Ectodermal cell (in vitro differentiated cells): ENCODE results near the gene FAHD2A.
"Not testable (repeated sequence)": the region's sequence is repeated elsewhere in the genome, so short reads cannot be mapped to it uniquely, and the experiment has no call there.

Source experiments
- H3K27ac ChIP-seq: 2 replicates; pipeline ENCODE4 v1.7.0; 2013; ENCODE audit warnings: mild to moderate bottlenecking, low read depth, low read length; ENCODE audit not compliant: insufficient read depth, poor library complexity, severe bottlenecking
- H3K27me3 ChIP-seq: 2 replicates; pipeline ENCODE4 v1.7.0; 2013; ENCODE audit warnings: mild to moderate bottlenecking, low read length; ENCODE audit not compliant: insufficient read depth, control insufficient read depth, poor library complexity, severe bottlenecking
- H3K36me3 ChIP-seq: one replicate; pipeline ENCODE4 v1.7.0; 2013; ENCODE audit warnings: low read length; ENCODE audit not compliant: control insufficient read depth, insufficient read depth
- H3K4me1 ChIP-seq: one replicate; pipeline ENCODE4 v1.7.0; 2013; ENCODE audit warnings: low read length; ENCODE audit not compliant: control insufficient read depth, insufficient read depth
- H3K4me3 ChIP-seq: 2 replicates; pipeline ENCODE4 v1.7.0; 2013; ENCODE audit warnings: low read depth, low read length, control low read depth; ENCODE audit not compliant: insufficient read depth
- H3K9me3 ChIP-seq: 2 replicates; pipeline ENCODE4 v1.7.0; 2013; ENCODE audit warnings: mild to moderate bottlenecking, low read length, moderate library complexity; ENCODE audit not compliant: control insufficient read depth
- WGBS, 2 experiments: methylation state at CpG; one replicate each; pipeline ENCODE4 v1.1.7; 2013; ENCODE audit warnings: missing lambda C conversion rate in 2 of 2; 5-methylcytosine and 5-hydroxymethylcytosine counted together

FAHD2A gene

DNA sequence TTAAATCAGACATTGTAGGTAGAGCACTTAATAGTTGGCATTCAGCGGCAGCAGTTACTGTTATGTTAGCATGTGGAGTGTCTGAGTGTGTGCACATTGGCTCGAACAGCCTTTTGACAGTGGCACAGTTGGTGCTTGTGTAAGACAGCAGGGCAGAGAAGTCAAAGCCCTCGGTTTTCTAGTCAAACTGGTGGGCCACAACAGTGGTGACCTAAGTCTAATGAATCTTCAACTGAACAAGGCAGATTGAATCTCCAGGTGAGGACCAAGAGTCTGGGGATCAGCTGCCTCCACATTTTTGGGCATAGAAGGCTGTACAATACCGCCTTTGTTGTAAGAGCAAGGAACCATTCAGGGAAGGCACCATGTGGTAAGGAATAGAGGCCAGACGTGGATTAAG is 1.3 kb downstream of the FAHD2A start:
- H3K4me1 ChIP-seq, H3K27ac ChIP-seq, H3K27me3 ChIP-seq, H3K36me3 ChIP-seq, H3K4me3 ChIP-seq, H3K9me3 ChIP-seq: not testable (repeated sequence)
- 92 to 93% methylated on average over 5 of the region's 5 CpGs for WGBS, 2 experiments

DNA sequence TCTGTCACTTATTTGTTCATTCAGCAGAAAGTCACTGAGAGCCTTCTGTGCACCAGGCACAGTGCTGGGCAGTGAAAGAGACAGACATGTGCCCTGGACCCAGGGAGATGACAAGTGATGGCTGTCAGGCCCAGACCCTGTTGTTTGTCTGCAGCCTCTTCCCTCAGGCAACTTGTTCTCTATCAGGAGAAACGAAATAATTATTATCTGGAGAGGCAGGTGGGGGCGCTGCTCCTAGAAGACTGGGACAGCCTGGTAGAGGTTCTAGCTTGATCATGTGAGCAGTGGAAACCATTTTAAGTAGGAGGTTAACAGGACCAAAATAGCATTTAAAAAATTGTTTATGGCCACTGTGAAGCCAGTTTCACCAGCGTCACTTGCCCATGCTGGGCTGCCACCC is 2.2 kb downstream of the FAHD2A start:
- H3K27ac ChIP-seq, H3K4me1 ChIP-seq, H3K9me3 ChIP-seq, H3K27me3 ChIP-seq, H3K4me3 ChIP-seq, H3K36me3 ChIP-seq: not testable (repeated sequence)
- WGBS, 2 experiments, result 87 to 91% methylated on average over 3 of the region's 3 CpGs

DNA sequence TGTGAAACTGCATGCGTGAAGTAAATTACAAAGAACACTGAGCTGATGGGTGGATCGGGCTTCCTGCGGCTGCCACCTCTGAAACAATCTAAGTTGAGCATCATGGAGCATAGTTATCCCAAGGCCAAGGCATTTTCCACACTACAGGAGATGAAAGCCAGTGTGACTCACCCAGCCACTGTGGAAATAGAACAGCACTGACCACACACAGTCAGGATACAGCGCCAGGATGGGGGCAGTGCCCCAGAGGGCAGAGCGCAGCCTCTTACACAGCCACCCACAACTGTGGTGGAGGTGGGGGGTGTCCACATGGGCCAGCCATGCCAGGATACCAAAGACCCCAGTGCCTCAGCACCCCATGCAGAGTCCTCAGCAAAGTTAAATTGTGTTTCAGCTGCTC is 8.7 kb downstream of the FAHD2A start:
- H3K27ac ChIP-seq, H3K9me3 ChIP-seq, H3K36me3 ChIP-seq, H3K27me3 ChIP-seq, H3K4me1 ChIP-seq, H3K4me3 ChIP-seq: not testable (repeated sequence)
- 90 to 99% methylated on average over 4 to 5 of the region's 5 CpGs for WGBS, 2 experiments

DNA sequence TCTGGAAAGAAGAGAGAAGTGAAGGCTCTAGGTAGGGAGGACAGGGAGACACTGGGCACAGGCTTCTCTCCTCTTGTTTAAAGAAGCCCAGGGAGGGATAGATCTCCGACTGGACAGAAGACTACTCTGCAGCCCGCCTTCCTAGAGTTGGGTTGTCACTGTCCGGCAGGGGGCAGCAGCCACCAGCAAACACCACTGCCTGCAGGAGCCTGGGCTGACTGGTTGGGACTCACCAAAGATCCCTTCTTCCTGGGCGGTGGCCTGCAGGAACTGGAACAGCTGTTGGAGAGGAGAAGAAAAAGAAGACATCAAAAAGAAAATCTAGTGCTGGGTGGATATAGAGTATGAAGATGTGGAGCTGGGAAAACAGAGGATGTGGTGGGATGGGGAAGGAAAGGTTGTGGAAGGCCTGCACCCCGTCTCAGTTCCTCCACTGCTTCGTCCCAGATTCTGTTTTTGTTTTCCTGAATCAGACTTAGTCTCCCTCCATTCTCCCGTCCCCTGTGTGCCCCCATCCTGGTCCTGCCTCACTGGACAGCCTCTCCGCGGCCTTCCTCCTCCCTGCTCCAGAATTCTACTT is 11.6 kb downstream of the FAHD2A start:
- not testable (repeated sequence) for H3K27me3 ChIP-seq, H3K27ac ChIP-seq, H3K4me3 ChIP-seq, H3K4me1 ChIP-seq, H3K36me3 ChIP-seq, H3K9me3 ChIP-seq
- WGBS, 2 experiments, result 49 to 50% methylated on average over 6 of the region's 9 CpGs

DNA sequence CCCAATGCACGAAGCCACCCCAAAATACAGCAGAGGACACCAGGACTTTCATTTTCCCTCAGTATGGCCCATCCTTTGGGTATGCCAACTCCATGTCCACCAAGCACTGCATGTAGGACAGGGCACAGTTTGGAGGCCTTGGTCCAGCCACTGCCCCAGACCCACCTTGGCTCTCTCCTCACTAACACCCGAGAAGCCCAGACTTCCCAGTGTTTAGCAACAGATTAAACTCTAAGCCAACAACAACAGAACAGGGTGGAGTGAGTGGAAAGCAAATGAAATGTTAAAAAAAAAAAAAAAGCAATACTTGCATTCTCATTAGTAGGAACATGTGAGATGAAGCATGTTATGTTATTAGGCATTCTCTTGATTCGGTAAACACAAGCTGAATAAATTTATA is 12.6 kb downstream of the FAHD2A start:
- not testable (repeated sequence) for H3K36me3 ChIP-seq, H3K4me3 ChIP-seq
- WGBS, 2 experiments, result 91% methylated on average over 1 to 3 of the region's 3 CpGs

DNA sequence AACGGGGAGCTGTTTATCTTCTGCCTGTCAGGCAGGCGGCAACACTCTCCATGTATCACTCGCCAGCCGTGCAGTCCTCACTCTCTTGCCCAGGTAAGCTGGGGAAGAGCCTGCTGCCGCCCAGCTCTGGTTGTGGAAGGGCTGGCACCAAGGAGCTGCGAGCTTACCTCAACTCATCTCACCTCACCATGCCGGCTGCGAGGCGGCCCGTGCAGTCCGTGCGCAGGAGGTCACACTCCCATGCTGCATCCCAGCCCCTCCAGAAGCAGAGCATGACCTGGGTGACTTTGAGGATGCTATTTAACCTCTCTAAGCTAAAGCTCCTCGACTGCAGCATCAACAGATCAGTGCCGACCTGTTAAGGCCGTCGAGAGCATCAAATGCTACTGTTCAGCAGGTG is 13.1 kb downstream of the FAHD2A start:
- H3K4me1 ChIP-seq, H3K9me3 ChIP-seq, H3K36me3 ChIP-seq, H3K4me3 ChIP-seq, H3K27ac ChIP-seq, H3K27me3 ChIP-seq: not testable (repeated sequence)
- 91 to 93% methylated on average over 16 of the region's 16 CpGs for WGBS, 2 experiments

More for the DNA sequence above, 12.6 kb downstream of the FAHD2A start:
- not testable (repeated sequence) for H3K27ac ChIP-seq, H3K9me3 ChIP-seq, H3K27me3 ChIP-seq, H3K4me1 ChIP-seq

DNA sequence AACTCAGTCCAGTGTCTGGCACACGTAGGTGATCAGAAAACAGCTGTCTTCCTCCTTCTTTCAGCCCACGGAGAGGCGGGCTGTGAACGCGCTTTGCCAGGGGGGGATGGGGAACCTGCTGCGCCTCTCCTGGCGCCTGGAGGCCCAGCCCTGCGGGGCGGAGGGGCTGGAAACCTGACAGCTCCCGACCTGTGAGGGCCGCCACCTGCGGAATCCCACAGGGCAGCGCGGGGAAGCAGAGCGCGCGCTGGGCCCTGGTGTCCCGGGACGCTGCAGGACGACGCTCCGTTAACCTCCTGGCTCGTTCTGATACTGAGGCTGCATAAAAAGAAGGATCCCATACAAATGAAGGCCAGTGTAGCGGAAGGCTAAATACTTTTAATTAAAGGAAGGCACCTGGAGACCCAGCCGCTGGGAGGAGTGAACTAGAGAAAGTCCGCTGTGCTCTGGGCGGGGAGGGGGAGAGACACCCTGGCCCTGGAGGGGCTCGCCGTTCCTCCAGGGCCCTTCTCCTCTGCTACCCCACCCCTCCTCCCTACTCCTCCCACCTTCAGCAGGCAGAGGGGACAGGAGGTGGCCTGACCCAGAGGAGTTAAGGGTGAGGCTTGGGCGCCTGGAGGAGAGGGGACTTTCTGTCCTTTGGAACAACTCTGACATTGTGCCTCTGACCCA is 24.8 kb downstream of the FAHD2A start:
- not testable (repeated sequence) for H3K4me1 ChIP-seq, H3K36me3 ChIP-seq, H3K9me3 ChIP-seq, H3K27ac ChIP-seq, H3K4me3 ChIP-seq, H3K27me3 ChIP-seq
- WGBS, 2 experiments, result 11 to 38% methylated on average over 1 of the region's 30 CpGs

DNA sequence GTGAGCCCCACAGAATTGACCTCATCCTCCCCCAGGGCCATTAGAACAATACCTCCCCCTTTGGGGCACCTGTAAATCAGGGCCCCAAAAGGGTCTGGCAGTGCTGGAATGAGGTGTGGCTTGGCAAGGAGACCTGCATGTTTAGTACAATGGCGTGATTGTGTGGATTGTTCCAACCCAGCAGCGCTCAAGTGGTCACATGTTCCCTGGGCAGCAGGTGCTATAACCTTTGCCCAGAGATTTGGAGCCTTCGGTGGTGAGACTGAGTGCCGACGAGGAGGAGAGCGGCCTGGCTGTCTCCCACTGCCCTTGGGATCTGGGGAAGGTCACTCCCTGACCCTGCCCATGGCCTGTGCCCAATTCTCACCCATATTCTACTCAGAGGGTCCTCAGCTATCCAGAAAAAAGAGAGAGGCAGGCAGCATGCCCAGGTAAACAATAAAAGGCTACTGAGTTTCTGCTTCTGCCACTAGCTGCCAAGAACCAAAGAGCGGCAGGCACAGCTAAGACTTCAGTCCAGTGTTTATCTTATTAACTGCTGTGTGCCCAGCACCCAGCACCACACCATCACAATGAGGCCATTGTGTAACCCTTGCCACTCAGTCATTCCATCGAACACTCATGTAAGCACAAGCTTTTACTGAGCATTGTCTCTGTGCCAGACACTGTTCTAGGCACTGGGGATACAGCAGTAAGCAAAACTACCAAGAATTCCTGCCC is 27.4 kb downstream of the FAHD2A start:
- H3K27me3 ChIP-seq, H3K9me3 ChIP-seq, H3K4me1 ChIP-seq, H3K4me3 ChIP-seq, H3K27ac ChIP-seq, H3K36me3 ChIP-seq: not testable (repeated sequence)
- WGBS, 2 experiments, result no CpG with 5 or more reads among the region's 8 CpGs

DNA sequence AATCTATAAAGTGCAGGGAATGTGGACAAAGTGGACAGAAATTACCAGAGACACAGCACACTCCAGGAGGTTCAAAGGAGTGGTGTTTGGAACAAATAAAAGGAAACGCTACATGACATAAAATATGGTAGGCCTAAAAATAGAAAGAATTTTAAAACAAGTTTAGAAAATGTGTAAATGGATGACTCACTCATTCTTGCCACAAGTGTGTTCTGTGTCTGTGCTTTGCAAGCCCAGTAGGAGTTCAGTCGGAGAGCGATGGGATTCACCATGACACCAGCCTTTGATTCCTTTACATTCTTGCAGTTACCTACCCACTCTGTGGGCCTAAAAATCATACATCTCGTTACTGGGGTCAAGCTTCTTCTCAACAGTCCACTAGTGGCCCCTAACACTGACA is 30.9 kb downstream of the FAHD2A start:
- not testable (repeated sequence) for H3K9me3 ChIP-seq, H3K27ac ChIP-seq, H3K4me1 ChIP-seq, H3K4me3 ChIP-seq, H3K36me3 ChIP-seq, H3K27me3 ChIP-seq
- 80% methylated on average over 1 of the region's 4 CpGs; no CpG with 5 or more reads in 1 of the 2 experiments for WGBS, 2 experiments

DNA sequence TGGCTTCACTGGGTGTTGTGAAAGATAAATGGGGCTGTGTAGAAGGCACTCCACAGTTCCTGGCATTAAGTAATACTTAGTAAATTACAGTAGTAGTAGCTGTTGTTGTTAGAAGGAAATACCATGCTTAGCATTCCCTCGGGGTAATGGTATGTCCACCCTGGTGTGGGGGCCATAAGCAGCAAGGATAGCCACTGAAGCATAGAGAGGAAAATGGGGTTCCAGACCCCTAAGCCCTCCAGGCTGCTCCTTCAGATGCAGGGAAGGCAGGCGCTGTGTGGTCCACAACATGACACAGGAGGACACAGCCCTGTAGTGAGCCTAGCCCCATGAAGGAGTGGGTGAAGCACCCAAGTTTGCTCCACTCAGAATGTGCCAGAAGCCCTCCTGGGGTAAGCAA is 31.5 kb downstream of the FAHD2A start:
- H3K4me1 ChIP-seq, H3K9me3 ChIP-seq, H3K27me3 ChIP-seq, H3K27ac ChIP-seq, H3K36me3 ChIP-seq, H3K4me3 ChIP-seq: not testable (repeated sequence)
- 100% methylated on average over 1 to 2 of the region's 2 CpGs for WGBS, 2 experiments
